ENCODE data around the gene ITLN1.

DNA sequence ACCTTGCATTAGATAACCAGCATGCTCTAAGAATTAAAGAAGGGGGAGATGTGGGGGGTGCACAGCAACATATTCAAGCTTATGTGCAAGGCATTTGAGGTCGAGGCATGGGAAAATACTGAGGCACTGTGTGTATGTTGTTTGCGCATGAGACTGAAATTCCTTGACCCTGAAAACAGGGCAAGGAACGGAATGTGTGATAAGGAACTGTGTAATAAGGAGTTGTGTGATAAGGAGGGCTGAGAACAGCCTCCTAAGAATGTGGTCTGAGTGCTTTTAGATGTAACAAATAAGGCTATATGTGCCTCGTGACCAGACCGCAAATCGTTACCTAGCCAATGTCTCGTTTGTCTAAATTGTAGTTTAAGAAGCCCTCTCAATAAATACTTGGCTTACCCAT lies 26.5 kb upstream of the ITLN1 start:
- TF ChIP-seq POLR2A (IDR thresholded peaks at IDR 0.05): no peak
- TF ChIP-seq, protein P1, sequence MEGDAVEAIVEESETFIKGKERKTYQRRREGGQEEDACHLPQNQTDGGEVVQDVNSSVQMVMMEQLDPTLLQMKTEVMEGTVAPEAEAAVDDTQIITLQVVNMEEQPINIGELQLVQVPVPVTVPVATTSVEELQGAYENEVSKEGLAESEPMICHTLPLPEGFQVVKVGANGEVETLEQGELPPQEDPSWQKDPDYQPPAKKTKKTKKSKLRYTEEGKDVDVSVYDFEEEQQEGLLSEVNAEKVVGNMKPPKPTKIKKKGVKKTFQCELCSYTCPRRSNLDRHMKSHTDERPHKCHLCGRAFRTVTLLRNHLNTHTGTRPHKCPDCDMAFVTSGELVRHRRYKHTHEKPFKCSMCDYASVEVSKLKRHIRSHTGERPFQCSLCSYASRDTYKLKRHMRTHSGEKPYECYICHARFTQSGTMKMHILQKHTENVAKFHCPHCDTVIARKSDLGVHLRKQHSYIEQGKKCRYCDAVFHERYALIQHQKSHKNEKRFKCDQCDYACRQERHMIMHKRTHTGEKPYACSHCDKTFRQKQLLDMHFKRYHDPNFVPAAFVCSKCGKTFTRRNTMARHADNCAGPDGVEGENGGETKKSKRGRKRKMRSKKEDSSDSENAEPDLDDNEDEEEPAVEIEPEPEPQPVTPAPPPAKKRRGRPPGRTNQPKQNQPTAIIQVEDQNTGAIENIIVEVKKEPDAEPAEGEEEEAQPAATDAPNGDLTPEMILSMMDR (IDR thresholded peaks at IDR 0.05): no peak
